Activated T-cell treated with anti-CD3 and anti-CD28 coated beads for 4 hours (primary cell): Measurements from ENCODE around the gene RNF19B.
A peak's percentile ranks its signal among the peaks of the same experiment; 100 is the strongest.
"Not testable (repeated sequence)": the region's sequence is repeated elsewhere in the genome, so short reads cannot be mapped to it uniquely, and the experiment has no call there.

Experiments used
- DNase-seq: peaks from one replicate; pipeline ENCODE4 v3.0.0-alpha.2; 2020

The RNF19B gene

DNA sequence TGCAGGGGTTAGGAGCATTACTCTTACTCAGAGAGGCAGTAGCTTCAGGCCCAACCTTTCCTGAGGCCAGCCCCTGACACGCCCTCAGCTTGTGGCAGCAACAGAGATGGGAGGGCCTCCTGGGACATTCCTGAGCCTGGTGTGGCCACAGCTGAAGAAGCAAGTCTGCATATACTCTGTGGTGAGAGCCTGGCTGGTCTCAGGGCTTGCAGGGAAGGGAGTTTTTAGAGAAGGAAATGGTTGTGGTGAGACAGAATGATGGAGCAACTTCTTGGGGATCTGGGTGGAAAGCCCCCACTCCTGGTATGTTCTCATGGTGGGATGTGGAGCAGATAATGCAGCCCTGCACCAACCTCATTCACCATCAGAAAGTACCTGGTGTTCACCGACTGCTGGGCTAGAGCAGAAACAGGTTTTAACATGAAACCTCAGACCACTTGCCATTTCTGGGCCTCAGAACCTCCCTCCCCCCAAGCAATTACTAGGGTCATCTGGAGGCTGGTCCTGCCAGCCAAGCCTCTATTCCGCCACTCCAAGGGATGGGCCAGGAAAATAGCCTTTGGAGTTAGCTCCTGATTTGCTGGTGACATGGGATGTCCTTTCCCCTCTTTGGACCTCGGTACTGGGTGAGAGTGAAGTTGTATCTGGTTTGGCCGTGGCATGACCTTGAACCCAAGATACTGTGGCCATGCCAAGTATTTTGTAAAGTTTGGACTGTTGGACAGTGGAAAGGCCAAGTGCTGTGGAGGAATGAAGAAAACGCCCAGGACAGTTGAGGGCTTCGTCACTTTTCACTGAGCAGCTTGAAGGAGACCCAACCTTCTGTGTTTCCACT lies 28.1 kb upstream of the RNF19B start:
- no peak for DNase-seq

GRCh38 chr1:32991819-32992488 lies 27.3 kb upstream of the RNF19B start:
- DNase-seq: no peak

- no peak for DNase-seq
Measured at GRCh38 chr1:32991386-32991785, 26.8 kb upstream of the RNF19B start.

GRCh38 chr1:32990887-32991286 lies 26.3 kb upstream of the RNF19B start:
- no peak for DNase-seq

DNA sequence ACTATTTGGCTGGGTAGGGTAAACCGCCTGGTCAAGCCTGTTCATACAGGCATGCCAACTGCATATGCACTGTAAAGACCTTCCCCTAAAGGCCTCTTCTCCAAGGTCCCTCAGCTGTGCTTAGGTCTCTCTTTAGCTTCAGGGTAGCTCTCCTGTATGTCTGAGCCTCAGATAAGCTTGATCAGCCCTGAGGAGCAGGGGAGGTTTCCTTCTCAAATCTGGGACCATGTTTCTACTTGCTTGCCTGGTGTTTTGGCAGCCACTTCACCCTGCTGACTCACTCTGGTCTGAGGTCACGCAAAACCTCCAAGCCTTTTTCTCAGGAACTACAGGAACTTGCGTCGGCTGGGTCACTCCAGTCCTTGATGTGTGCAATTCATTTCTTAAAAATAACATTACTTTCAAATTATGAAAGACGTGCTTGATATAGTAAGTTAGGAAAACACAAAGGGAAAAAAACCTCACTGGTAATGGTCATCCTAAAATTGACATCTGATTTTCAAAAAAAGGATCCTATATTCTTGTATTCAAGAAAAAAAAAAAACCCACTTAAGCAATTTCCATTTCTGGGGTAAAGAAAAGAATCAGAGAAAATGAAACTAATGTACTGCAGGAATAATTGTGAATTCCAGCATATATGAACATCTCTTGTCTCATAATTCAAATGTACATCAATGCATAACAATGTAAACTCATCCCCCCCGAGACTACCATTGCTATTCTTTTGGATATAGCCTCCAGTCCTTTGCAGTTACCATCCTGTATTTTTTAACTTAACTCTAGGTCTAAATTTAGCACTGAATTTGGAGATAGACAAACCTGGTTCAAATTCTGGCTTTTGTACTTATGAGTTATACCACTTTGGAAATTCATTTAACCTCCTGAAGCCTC lies 24.8 kb upstream of the RNF19B start:
- no peak for DNase-seq

- no peak for DNase-seq
Measured at GRCh38 chr1:32988665-32989064, 24.1 kb upstream of the RNF19B start.

DNA sequence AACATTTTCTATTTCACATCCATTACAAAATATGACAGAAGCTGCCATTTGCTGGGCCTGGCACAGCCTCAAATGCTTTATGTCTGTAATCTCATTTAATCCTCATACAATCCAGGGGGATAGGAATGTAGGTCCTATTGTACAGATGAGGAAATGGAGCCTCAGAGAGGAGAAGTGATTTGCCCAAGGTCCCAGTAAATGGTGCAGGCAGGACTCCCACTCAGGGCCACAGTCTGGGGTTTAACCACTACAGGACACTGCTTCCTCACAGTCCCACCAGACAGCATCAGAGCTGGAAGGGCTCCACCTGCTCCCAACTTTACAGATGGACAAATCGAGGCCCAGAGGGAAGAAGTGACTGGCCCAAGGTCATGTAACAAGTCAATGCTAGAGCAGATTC lies 20.6 kb upstream of the RNF19B start:
- DNase-seq: no peak

GRCh38 chr1:32984455-32985171 lies 20.0 kb upstream of the RNF19B start:
- no peak for DNase-seq

DNA sequence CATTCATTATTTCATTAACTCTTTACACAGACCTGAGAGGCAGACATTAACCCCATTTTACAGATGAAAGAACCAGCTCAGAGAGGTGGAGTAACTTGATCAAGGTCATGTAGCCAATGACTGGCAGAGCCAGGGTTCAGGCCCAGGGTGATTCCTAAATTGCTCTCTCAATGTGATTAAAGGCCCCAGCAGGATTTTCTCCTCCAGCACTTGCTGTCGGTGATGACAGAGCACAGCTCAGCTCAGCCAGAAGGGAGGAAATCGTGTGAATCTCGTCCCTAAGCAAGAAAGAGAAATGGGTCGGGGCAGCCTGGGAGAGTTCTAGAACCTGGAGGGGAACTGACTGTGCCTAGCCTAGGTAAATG lies 19.5 kb upstream of the RNF19B start:
- DNase-seq: no peak

DNA sequence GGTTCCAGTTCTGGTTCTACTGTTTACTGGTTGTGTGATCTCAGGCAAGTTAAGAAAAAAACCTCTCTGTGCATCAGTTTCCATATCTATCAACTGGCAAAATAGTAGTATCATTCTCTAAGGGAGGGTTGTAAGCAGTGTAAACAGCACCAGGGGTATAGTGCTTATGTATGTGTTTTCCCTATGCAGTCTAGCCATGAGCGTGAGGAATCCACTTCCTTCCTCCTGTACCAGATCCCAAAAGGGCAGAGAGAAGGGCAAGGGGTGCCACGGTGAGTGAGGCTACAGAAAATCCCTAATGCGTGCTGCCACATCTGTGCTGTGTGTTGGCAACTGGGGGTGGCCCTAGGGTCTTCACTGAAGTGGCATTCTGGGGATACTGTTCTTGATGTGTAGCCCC lies 18.4 kb upstream of the RNF19B start:
- DNase-seq: no peak

DNA sequence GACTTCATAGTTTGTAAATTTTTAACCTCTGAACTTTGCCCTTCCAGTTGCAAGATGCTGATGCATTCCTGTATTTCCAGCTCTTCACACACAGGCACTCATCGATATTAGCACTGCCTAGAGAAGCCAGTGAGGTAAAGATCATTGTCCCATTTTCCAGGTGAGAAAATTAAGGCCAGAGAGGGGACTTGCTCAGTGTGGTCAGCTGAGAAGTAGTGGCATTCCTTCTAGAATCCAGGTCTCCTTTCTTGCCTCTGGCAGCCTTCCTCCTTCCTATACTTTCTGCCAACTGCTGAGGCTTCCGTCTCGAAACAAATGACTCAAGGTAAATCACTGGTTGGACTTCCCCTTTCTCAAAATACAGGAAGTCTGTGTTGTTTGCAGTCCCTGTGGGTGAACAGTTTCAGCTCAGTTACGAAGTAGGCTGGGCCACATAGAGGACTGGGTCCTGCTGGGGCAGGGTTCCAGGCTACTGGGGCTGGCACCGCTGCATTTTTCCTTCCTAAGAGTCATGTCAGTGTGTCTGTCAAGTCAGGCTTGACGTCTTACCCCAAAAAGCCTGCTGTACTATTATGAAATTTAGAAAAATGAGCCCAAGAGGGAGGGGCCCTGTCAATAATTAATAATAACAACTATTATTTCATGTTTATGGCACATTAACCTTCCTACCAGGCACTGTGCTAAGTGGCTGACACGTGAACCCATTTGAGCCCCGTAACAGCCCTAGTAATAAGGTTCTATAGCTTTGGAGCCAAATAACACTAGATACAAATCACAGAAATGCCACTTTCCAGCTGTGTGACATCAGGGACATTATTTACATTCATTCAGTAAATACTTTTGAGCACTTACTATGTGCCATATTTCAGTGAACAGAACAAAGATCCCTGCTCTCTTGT lies 16.6 kb upstream of the RNF19B start:
- DNase-seq: peak; percentile 38

- DNase-seq: no peak
Measured at GRCh38 chr1:32980080-32980479, 15.5 kb upstream of the RNF19B start.

DNA sequence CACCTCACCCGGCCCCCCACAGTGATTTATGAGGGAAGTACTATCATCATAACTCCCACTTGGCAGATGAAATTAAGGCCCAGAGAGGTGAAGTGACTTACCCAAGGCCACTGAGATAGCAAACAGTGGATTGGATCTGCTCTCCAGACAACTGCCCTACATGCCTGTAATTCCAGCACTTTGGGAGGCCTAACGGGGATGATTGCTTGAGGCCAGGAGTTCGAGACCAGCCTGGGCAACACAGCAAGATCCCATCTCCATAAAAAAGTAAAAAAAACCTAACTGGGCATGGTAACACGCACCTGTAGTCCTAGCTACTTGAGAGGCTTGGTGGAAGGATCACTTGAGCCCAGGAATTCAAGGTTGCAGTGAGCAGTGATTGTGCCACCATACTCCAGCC lies 14.2 kb upstream of the RNF19B start:
- DNase-seq: no peak

DNA sequence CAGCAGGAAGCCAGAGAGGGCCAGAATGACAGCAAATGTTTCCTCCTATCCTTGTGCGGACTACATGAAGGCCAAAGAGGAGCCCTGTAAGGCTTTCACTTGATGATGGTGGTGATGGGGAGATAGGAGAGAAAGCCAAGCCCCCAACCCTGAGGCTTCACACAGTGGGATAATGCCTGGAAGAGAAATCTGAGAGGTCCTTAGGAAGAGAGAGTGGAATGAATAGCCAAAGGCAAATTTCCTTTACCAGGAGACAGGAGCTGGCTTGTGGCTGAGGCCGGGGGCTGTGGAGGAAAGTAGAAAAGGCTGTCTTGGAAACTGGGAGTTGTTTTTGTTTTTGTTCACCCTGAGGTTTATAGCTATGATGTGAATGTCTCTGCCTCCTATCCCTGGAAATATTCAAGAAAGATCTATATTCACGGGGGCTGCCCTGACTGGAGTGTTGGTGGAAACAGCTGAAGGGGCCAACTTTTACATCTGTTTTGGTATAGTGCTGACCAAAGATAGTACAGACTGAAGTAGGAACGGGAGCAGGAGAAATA lies 13.0 kb upstream of the RNF19B start:
- DNase-seq: no peak

- not testable (repeated sequence) for DNase-seq
Measured at GRCh38 chr1:32975055-32975454, 10.4 kb upstream of the RNF19B start.

GRCh38 chr1:32973458-32973857 lies 8.8 kb upstream of the RNF19B start:
- DNase-seq: not testable (repeated sequence)

GRCh38 chr1:32972814-32973428 lies 8.3 kb upstream of the RNF19B start:
- no peak for DNase-seq

DNA sequence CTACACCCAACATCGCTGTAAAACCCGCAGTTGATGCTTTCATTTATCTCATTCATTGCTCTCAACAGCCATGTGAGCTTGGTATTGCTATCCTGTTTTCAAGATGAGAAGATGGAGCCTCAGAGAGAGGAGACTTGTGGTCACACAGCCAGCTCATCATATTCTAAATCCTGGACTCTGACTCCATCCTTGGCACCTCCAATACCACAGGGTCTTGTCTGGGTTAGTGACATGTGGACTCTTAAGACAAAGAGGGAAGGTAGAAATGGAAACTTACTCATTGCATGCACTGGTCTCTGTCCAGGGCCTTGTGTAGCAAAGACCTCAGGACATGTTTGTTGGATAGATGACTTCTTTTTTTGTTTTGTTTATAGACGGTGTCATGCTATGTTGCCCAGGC lies 7.0 kb upstream of the RNF19B start:
- DNase-seq: no peak

DNA sequence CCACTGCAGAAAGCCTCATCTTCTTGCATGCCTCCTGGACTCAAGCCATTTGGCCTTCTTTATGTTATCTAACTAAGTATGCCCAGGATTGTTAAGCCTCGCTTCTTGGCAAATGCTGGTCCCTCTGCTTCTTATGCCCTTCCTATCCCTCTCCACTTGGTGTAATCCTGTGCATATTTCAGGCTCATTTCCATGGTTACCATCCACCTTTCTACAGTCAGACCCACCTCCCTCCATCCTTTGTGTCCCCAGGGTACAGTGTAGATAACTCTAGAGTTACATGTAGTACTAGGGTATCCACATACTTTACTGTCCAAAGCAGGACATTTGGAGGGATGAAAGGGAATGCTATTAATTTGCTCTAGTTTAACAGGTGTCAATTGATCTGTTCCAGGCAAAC lies 6.5 kb upstream of the RNF19B start:
- DNase-seq: no peak

DNA sequence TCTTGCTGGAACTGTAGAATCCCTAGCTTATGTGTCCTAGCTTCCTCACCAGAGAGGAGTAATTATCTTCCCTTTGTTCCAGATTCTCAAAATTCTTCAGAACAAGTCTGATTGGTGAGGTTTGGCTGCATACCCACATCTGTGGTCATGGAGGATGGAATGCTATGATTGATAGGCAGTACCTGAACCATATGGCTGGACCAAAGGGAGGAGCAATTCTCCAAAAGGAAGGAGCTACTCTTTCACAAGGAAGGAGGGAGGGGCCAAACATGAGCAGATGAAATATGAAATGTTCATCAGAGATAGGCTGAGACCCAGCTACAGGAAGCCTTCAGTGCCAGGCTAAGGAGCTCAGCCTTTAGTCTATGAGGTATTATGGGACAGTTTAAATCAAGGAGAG lies 5.0 kb upstream of the RNF19B start:
- DNase-seq: no peak
